Fibroblast of lung (primary cell): ENCODE results near the gene OLR1. TPM values are rescaled to one million over a fixed set of nuclear protein-coding genes. Genes with fewer than 3 reads are reported as not detected.

ENCODE experiments used
- DNase-seq, 2 donors: peaks; one replicate each; pipeline versions ENCODE4 v3.0.0 to v3.0.0-alpha.2; 2010; ENCODE audit warnings: low read depth in 2 of 2
- H2AFZ ChIP-seq: 2 replicates; pipeline ENCODE4 v1.5.1; 2012; ENCODE audit warnings: low read length, control low read depth, inconsistent platforms
- H3K27ac ChIP-seq: 2 replicates; pipeline ENCODE4 v1.5.1; 2011; ENCODE audit warnings: low read length, control low read depth; ENCODE audit not compliant: insufficient read depth
- H3K27me3 ChIP-seq: 2 replicates; pipeline ENCODE4 v1.5.1; 2011; ENCODE audit warnings: mild to moderate bottlenecking, low read length; ENCODE audit not compliant: control insufficient read depth, insufficient read depth
- H3K36me3 ChIP-seq: 2 replicates; pipeline ENCODE4 v1.5.1; 2011; ENCODE audit warnings: low read length; ENCODE audit not compliant: control insufficient read depth, insufficient read depth
- H3K4me1 ChIP-seq: 2 replicates; pipeline ENCODE4 v1.5.1; 2011; ENCODE audit warnings: low read length; ENCODE audit not compliant: control insufficient read depth, insufficient read depth; ENCODE audit errors: extremely low read depth
- H3K4me2 ChIP-seq: 2 replicates; pipeline ENCODE4 v1.5.1; 2011; ENCODE audit warnings: low read length, control low read depth; ENCODE audit not compliant: insufficient read depth; ENCODE audit errors: extremely low read depth
- H3K4me3 ChIP-seq, 4 experiments: fragments of 200-600 bp in 1 of 4; sonication (generic) in 1 of 4; replicated peaks in 1 of 4; 2 replicates each; pipeline ENCODE4 v1.5.1; 2011 to 2016; ENCODE audit warnings: low read length in 4 of 4, low read depth in 3 of 4, mild to moderate bottlenecking in 3 of 4, control low read depth in 2 of 4, inconsistent platforms in 1 of 4, mixed read lengths in 1 of 4; ENCODE audit not compliant: insufficient read depth in 1 of 4; ENCODE audit errors: control extremely low read depth in 1 of 4
- H3K79me2 ChIP-seq: 2 replicates; pipeline ENCODE4 v1.5.1; 2012; ENCODE audit warnings: mild to moderate bottlenecking, low read length, inconsistent platforms; ENCODE audit not compliant: control insufficient read depth, insufficient read depth
- H3K9ac ChIP-seq: 2 replicates; pipeline ENCODE4 v1.5.1; 2011; ENCODE audit warnings: mild to moderate bottlenecking, low read length, control low read depth; ENCODE audit not compliant: insufficient read depth
- H3K9me3 ChIP-seq: 2 replicates; pipeline ENCODE4 v1.5.1; 2012; ENCODE audit warnings: low read depth, low read length; ENCODE audit not compliant: control insufficient read depth, insufficient read depth
- H4K20me1 ChIP-seq: 2 replicates; pipeline ENCODE4 v1.5.1; 2011; ENCODE audit warnings: low read length; ENCODE audit not compliant: control insufficient read depth, insufficient read depth; ENCODE audit errors: extremely low read depth
- EZH2 ChIP-seq: IDR thresholded peaks from 2 replicates; pipeline ENCODE4 v1.5.1; 2012; ENCODE audit warnings: low read length, control low read depth, mild to moderate bottlenecking; ENCODE audit errors: missing control alignments
- polyA plus RNA-seq, 2 donors: library from polyadenylated mRNA; depleted of rRNA in 1 of 2; stranded (reverse) in 1 of 2; unstranded in 1 of 2; fragments of >200 nt; gene quantifications; 2 replicates each; pipeline ENCODE4 v1.2.1, GENCODE V29; 2011 to 2012; ENCODE audit warnings: missing spikeins in 1 of 2
- total RNA-seq: library from RNA; depleted of rRNA; stranded (reverse); fragments of >200 nt; gene quantifications from 2 replicates; pipeline ENCODE4 v1.2.1, GENCODE V29; 2014
- TF ChIP-seq, protein P1 (sequence below), 2 donors: IDR thresholded peaks in 1 of 2; conservative IDR thresholded peaks in 1 of 2; 1 replicate in 1 of 2; 2 replicates in 1 of 2; pipeline ENCODE4 v1.5.1; 2011 to 2012; ENCODE audit warnings: low read length in 2 of 2, control low read depth in 1 of 2, inconsistent platforms in 1 of 2, low read depth in 1 of 2, mild to moderate bottlenecking in 1 of 2

Gene OLR1
- total and polyA plus RNA-seq, 2 donors (not counting 1 experiment from before 2014, with no cell fraction given) = 1.2 to 27.4 TPM

DNA sequence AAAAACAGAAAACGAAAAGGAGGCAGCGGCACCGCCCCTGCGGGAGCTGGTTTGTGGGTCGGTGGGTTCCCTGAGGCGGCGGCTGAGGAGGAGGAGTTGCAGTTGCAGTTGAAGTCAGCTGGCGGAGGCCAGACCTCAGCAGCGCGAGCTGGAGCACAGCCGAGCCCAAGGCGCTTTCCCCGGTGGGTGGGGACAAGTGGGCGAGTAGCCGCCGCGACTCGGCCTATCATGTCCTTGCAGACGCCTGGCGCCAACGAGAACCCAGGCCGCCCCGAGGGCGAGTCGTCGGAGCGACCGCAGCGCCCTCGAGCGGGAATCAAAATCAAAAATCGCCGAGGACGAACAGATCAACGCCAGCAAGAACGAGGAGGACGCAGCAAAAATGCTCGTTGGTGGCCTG is 60.5 kb downstream of the OLR1 start:
- H3K4me3 ChIP-seq = no peak overlapping the region
- no peaks in the 10 kb centered on the region for H4K20me1 ChIP-seq
- H3K27me3 ChIP-seq = no peaks in the 10 kb centered on the region
- H3K36me3 ChIP-seq = no peaks in the 10 kb centered on the region
- no peaks in the 10 kb centered on the region for H3K4me1 ChIP-seq
- no peak overlapping the region for H3K27ac ChIP-seq
- no peak overlapping the region for H3K9ac ChIP-seq
- H3K9me3 ChIP-seq = no peaks in the 10 kb centered on the region
- no peak overlapping the region for H2AFZ ChIP-seq
- no peak for DNase-seq
- H3K4me2 ChIP-seq = no peak overlapping the region
- no peaks in the 10 kb centered on the region for H3K79me2 ChIP-seq
- TF ChIP-seq EZH2 = no peak
- TF ChIP-seq, protein P1, sequence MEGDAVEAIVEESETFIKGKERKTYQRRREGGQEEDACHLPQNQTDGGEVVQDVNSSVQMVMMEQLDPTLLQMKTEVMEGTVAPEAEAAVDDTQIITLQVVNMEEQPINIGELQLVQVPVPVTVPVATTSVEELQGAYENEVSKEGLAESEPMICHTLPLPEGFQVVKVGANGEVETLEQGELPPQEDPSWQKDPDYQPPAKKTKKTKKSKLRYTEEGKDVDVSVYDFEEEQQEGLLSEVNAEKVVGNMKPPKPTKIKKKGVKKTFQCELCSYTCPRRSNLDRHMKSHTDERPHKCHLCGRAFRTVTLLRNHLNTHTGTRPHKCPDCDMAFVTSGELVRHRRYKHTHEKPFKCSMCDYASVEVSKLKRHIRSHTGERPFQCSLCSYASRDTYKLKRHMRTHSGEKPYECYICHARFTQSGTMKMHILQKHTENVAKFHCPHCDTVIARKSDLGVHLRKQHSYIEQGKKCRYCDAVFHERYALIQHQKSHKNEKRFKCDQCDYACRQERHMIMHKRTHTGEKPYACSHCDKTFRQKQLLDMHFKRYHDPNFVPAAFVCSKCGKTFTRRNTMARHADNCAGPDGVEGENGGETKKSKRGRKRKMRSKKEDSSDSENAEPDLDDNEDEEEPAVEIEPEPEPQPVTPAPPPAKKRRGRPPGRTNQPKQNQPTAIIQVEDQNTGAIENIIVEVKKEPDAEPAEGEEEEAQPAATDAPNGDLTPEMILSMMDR (conservative IDR thresholded peaks at IDR 0.05 in 1 of 2, IDR thresholded peaks at IDR 0.05 in 1 of 2; ENCODE audit: low read depth in 1 of 2, low read length in 2 of 2) = no peak

DNA sequence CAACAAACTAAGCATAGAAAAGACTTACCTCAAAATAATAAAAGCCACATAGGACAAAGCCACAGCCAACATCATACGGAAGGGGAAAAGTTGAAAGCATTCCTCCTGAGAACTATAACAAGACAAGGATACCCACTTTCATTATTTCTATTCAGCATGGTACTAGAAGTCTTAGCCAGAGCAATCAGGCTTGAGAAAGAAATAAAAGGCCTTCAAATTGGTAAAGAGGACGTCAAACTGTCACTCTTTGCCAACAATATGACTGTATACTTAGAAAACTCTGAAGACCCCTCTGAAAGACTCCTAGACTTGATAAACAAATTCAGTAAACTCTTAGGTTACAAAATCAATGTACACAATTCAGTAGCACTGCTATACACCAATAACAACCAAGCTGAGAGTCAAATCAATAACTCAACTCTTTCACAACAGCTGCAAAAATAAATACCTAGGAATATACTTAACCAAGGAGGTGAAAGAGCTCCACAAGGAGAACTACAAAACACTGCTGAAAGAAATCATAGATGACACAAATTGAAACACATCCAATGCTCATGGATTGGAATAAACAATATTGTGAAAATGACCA is 61.6 kb downstream of the OLR1 start:
- H3K27ac ChIP-seq = no peak overlapping the region
- no peaks in the 10 kb centered on the region for H4K20me1 ChIP-seq
- no peaks in the 10 kb centered on the region for H3K9me3 ChIP-seq
- no peak for DNase-seq
- H3K9ac ChIP-seq = no peak overlapping the region
- H3K79me2 ChIP-seq = no peaks in the 10 kb centered on the region
- no peaks in the 10 kb centered on the region for H3K36me3 ChIP-seq
- no peak overlapping the region for H3K4me3 ChIP-seq
- no peak overlapping the region for H3K4me2 ChIP-seq
- H3K4me1 ChIP-seq = no peaks in the 10 kb centered on the region
- H3K27me3 ChIP-seq = no peaks in the 10 kb centered on the region
- H2AFZ ChIP-seq = no peak overlapping the region
- TF ChIP-seq, protein P1 (conservative IDR thresholded peaks at IDR 0.05 in 1 of 2, IDR thresholded peaks at IDR 0.05 in 1 of 2; ENCODE audit: low read depth in 1 of 2, low read length in 2 of 2) = no peak
- no peak for TF ChIP-seq EZH2

Other genes with a start within 250 kb of the OLR1 start
- not detected in 2 replicates for gene CLEC2A, start 239.8 kb downstream of the OLR1 start, total RNA-seq
- gene CLEC2A, start 239.8 kb downstream of the OLR1 start, polyA plus RNA-seq = not detected in 2 replicates
- not detected in 2 replicates for gene CLEC12A, start 200.7 kb downstream of the OLR1 start, total RNA-seq
- not detected in 2 replicates for gene CLEC12A, start 200.7 kb downstream of the OLR1 start, polyA plus RNA-seq
- not detected in 2 replicates for gene CLEC1B, start 173.0 kb downstream of the OLR1 start, total RNA-seq
- gene CLEC1B, start 173.0 kb downstream of the OLR1 start, polyA plus RNA-seq = not detected in 2 replicates
- not detected in 2 replicates for gene CLEC12B, start 161.5 kb downstream of the OLR1 start, total RNA-seq
- 0.02 TPM in 1 of 2 replicates, not detected in the other for gene CLEC12B, start 161.5 kb downstream of the OLR1 start, polyA plus RNA-seq
- gene CLEC9A, start 141.4 kb downstream of the OLR1 start, total RNA-seq = not detected in 2 replicates
- not detected in 2 replicates for gene CLEC9A, start 141.4 kb downstream of the OLR1 start, polyA plus RNA-seq
- gene CLEC1A, start 73.1 kb downstream of the OLR1 start, total RNA-seq = not detected in 2 replicates
- 0.08 TPM in 1 of 2 replicates, not detected in the other for gene CLEC1A, start 73.1 kb downstream of the OLR1 start, polyA plus RNA-seq
- not detected in 2 replicates for gene CLEC7A, start 41.9 kb downstream of the OLR1 start, total RNA-seq
- gene CLEC7A, start 41.9 kb downstream of the OLR1 start, polyA plus RNA-seq = 0.03 TPM in 1 of 2 replicates, not detected in the other
- gene TMEM52B, start 6.9 kb upstream of the OLR1 start, total RNA-seq = under 0.01 and 0.50 TPM in 2 replicates
- 0.53 and 5.7 TPM in 2 replicates for gene TMEM52B, start 6.9 kb upstream of the OLR1 start, polyA plus RNA-seq
- gene GABARAPL1, start 40.7 kb upstream of the OLR1 start, total RNA-seq = 105 and 186 TPM in 2 replicates
- gene GABARAPL1, start 40.7 kb upstream of the OLR1 start, polyA plus RNA-seq = 68.1 and 363 TPM in 2 replicates
- gene KLRD1, start 135.7 kb upstream of the OLR1 start, total RNA-seq = 0.17 and 0.26 TPM in 2 replicates
- gene KLRD1, start 135.7 kb upstream of the OLR1 start, polyA plus RNA-seq = under 0.01 and 0.06 TPM in 2 replicates
- gene KLRK1, start 217.9 kb upstream of the OLR1 start, total RNA-seq = not detected in 2 replicates
- gene KLRK1, start 217.9 kb upstream of the OLR1 start, polyA plus RNA-seq = not detected in 2 replicates
- gene KLRC4, start 237.6 kb upstream of the OLR1 start, total RNA-seq = not detected in 2 replicates
- gene KLRC4, start 237.6 kb upstream of the OLR1 start, polyA plus RNA-seq = not detected in 2 replicates
- gene KLRC3, start 248.5 kb upstream of the OLR1 start, total RNA-seq = not detected in 2 replicates
- gene KLRC3, start 248.5 kb upstream of the OLR1 start, polyA plus RNA-seq = not detected in 2 replicates